22Rv1 (cell line): ENCODE data around the gene FAM120A.

ENCODE experiments used
- ZFX ChIP-seq: fragments of 450-650 bp; IDR thresholded peaks from 2 replicates; pipeline ENCODE4 v1.6.1; 2017; ENCODE audit warnings: antibody characterized with exemption, borderline replicate concordance
- TF ChIP-seq, protein P1 (sequence below): fragments of 450-650 bp; IDR thresholded peaks from 2 replicates; pipeline ENCODE4 v1.5.1; 2017; ENCODE audit warnings: mild to moderate bottlenecking

DNA sequence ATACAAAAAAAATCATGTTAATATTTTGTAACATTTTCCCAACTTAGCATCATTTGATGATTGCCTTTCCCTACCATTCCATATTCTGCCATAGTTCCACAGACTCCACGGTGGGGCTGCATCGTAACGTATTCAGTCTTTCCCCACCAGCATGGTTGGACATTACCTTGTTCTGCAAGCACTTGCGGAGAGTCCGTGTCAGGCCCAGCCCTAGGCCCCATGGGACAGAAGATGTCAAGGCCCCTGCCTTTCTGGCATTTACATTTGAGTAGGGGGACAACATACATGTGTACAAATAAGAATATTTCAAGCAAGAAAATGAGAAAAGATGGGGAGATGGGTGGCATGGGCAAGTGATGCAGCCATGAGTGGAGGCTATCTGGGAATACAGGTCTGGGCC, 116.7 kb downstream of the FAM120A start:
- TF ChIP-seq, protein P1, sequence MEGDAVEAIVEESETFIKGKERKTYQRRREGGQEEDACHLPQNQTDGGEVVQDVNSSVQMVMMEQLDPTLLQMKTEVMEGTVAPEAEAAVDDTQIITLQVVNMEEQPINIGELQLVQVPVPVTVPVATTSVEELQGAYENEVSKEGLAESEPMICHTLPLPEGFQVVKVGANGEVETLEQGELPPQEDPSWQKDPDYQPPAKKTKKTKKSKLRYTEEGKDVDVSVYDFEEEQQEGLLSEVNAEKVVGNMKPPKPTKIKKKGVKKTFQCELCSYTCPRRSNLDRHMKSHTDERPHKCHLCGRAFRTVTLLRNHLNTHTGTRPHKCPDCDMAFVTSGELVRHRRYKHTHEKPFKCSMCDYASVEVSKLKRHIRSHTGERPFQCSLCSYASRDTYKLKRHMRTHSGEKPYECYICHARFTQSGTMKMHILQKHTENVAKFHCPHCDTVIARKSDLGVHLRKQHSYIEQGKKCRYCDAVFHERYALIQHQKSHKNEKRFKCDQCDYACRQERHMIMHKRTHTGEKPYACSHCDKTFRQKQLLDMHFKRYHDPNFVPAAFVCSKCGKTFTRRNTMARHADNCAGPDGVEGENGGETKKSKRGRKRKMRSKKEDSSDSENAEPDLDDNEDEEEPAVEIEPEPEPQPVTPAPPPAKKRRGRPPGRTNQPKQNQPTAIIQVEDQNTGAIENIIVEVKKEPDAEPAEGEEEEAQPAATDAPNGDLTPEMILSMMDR, result no peak
- no peak for TF ChIP-seq ZFX
